ENCODE results near the gene SLC7A8. TPM values are rescaled to one million over a fixed set of nuclear protein-coding genes. Genes with fewer than 3 reads are reported as not detected.
A peak's percentile ranks its signal among the peaks of the same experiment; 100 is the strongest.

Gene SLC7A8
- total RNA-seq, 4 donors from 2014 or later: 26.2 to 41.4 (median 37.5) TPM

DNA sequence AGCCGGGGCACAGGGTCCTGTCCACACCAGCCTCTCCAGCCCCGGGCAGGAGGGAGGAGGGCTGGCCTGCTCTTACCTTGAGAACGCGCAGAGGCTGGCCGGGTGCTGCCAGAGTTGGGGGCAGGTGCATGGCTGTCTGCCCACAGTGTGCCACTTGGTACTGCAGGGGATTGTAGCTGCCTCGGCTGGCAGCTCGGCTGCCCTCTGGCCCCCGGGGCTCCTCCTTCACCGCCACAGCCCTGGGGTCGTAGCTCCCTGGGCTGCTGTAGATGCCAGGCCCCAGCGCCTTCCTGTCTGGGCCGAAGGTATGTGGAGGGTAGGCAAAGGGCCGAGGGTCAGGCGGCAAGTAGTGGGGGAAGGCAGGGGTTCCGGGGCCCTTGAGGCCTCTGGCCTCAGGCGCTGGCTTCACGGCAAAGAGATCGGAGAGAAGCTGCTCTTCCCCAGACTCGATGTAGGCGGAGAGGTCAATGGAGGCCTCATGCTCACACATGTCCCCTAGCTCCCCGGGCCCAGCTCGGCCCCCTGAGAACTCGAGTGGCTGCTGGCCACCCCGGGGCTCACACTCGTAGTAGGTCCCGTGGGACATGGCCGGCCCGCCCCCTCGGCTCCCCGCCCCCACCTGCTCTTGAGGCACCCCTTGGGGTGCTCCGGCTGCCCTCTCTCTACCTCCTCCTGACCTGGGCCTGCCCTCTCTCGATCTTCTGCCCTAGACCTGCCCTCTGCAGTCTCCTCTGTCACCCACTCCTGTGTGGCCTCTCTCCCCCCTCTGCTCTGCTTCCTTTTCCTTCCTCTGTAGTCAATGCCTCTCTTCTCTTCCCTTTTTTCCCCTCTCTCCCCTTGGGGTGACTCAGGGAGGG is 64.7 kb downstream of the SLC7A8 start, which contains the start of gene CEBPE:
Gene CEBPE (minus strand): TSS at position 750 of the 857 bp plus-strand sequence. CDS start 164 bp downstream, at position 586.
- peaks cover 0 to 8% of the 10 kb centered on the region in 2 donors for H3K27me3 ChIP-seq
- TF ChIP-seq EP300 (IDR thresholded peaks at IDR 0.05): no peak
- no peak for TF ChIP-seq POLR2A (IDR thresholded peaks at IDR 0.05)
- TF ChIP-seq, protein P1, sequence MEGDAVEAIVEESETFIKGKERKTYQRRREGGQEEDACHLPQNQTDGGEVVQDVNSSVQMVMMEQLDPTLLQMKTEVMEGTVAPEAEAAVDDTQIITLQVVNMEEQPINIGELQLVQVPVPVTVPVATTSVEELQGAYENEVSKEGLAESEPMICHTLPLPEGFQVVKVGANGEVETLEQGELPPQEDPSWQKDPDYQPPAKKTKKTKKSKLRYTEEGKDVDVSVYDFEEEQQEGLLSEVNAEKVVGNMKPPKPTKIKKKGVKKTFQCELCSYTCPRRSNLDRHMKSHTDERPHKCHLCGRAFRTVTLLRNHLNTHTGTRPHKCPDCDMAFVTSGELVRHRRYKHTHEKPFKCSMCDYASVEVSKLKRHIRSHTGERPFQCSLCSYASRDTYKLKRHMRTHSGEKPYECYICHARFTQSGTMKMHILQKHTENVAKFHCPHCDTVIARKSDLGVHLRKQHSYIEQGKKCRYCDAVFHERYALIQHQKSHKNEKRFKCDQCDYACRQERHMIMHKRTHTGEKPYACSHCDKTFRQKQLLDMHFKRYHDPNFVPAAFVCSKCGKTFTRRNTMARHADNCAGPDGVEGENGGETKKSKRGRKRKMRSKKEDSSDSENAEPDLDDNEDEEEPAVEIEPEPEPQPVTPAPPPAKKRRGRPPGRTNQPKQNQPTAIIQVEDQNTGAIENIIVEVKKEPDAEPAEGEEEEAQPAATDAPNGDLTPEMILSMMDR (IDR thresholded peaks at IDR 0.05): no peak
- H3K9me3 ChIP-seq: no peaks in the 10 kb centered on the region
- no peaks in the 10 kb centered on the region for H3K36me3 ChIP-seq
- 51 to 53% methylated on average over 24 to 31 of the region's 32 CpGs for WGBS, 2 donors
- DNase-seq (ENCODE audit: low spot score in 2 of 2): no peak
- peaks cover 0 to 16% (median 3%) of the 10 kb centered on the region in 4 donors for H3K4me1 ChIP-seq
- peak within 1 kb of the TSS in 1 of 4 donors; percentile 1 for H3K27ac ChIP-seq
- H3K4me3 ChIP-seq: no peak within 1 kb of the TSS

DNA sequence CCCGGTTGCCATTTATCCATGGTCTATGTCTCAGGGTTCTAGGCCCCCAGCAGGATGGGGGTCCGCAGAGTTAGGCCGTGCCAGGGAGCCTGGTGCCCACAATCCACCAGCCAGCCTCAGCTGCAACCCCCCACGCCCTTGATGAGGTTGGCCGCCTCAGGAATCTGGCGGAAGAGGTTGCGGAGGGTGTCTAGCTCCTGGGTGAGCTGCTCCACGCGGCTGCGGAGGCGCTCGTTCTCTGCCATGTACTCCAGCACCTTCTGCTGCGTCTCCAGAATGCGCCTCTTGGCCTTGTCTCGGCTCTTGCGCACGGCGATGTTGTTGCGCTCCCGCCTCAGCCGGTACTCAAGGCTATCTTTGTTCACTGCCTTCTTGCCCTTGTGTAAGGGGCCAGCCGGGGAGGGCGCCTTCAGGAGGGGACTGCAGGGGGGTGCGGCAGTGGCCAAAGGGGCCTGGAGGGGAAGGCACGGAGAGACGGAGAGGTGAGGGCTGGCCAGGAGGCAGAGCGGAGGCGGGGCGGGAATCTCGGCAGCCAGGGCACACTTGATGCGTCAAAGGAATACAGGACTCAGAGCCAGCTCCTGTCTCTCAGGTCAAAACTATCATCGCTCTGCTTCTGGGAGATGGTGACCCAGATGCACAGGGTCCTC is 66.0 kb downstream of the SLC7A8 start:
- Histone ChIP-seq H3K4me1 (peaks cover 0 to 21% (median 3%) of the 10 kb centered on the region in 4 donors), H3K9me3 (no peaks in the 10 kb centered on the region), H3K27me3 (peaks cover 0 to 8% of the 10 kb centered on the region in 2 donors), H3K4me3 (no peak overlapping the region), H3K27ac (no peak overlapping the region), H3K36me3 (no peaks in the 10 kb centered on the region)
- TF ChIP-seq, protein P1 (IDR thresholded peaks at IDR 0.05): no peak
- no peak for TF ChIP-seq EP300 (IDR thresholded peaks at IDR 0.05)
- no peak for TF ChIP-seq POLR2A (IDR thresholded peaks at IDR 0.05)
- 76 to 83% methylated on average over 32 of the region's 32 CpGs for WGBS, 2 donors
- DNase-seq (ENCODE audit: low spot score in 2 of 2): no peak

DNA sequence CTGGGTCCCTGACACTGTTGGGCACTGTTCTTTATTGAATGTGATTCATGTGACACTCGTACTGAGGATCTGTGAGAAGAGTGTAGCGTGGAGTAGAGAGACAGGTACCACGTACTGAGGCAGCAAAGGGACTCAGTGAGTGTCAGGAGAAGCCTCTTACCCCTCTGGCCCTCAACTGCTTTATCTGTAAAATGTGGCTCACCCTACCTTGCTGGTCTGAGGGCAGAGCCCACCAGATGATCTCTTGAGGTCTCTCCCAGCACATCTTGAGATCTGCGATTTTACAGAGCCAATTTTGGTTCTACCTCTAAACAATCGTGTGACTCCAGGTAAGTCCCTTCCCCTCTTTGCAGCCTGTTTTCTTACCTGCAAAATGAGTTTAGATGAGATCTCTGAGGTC is 67.5 kb downstream of the SLC7A8 start:
- no peak for TF ChIP-seq POLR2A (IDR thresholded peaks at IDR 0.05)
- TF ChIP-seq EP300 (IDR thresholded peaks at IDR 0.05): no peak
- TF ChIP-seq, protein P1 (IDR thresholded peaks at IDR 0.05): no peak

DNA sequence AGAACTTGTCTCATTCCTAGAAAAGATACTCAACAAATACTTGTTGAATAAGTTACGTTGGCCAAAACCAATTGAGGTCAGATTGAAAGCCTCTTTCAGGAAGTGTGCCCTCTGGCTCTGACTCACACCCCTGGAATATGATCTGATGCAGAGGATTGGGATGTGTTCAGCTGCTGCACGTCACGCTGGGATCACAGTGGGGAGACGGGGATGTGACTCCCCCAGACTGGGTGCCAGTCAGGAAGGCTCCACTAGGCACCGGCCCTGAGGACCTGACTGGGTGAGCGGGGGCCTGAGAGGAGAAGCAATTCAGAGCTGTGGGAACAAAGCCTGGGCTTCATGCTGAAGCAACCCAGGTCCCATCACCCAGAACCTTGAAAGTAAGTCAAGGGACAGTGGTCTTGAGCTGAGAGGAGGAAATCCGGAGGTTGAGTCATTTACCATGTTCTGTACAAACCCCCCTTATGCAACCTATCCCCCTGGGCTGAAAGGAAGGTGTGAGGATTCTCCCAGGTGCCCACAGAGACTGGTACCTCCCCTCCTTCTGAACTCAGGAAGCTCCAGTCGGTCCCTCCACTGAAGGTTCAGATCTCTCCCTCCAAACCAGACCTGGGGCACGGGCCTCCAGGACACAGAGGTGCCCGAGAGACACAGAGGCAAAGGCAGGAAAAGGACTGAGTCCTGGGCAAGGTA is 68.3 kb downstream of the SLC7A8 start:
- no peak overlapping the region for H3K27ac ChIP-seq
- H3K9me3 ChIP-seq: no peaks in the 10 kb centered on the region
- H3K4me1 ChIP-seq: peaks cover 0 to 13% (median 0%) of the 10 kb centered on the region in 4 donors
- H3K36me3 ChIP-seq: no peaks in the 10 kb centered on the region
- H3K27me3 ChIP-seq: peaks cover 0 to 13% of the 10 kb centered on the region in 2 donors
- no peak for TF ChIP-seq EP300 (IDR thresholded peaks at IDR 0.05)
- 57 to 60% methylated on average over 8 to 10 of the region's 10 CpGs for WGBS, 2 donors
- no peak overlapping the region for H3K4me3 ChIP-seq
- DNase-seq (ENCODE audit: low spot score in 2 of 2): no peak

More for the DNA sequence above, 67.5 kb downstream of the SLC7A8 start:
- H3K27ac ChIP-seq: no peak overlapping the region
- peaks cover 0 to 13% of the 10 kb centered on the region in 2 donors for H3K27me3 ChIP-seq
- DNase-seq (ENCODE audit: low spot score in 2 of 2): no peak
- H3K4me3 ChIP-seq: no peak overlapping the region
- peaks cover 0 to 14% (median under 1%) of the 10 kb centered on the region in 4 donors for H3K4me1 ChIP-seq
- no peaks in the 10 kb centered on the region for H3K9me3 ChIP-seq
- no peaks in the 10 kb centered on the region for H3K36me3 ChIP-seq
- WGBS, 2 donors: 83 to 88% methylated on average over 5 of the region's 5 CpGs

DNA sequence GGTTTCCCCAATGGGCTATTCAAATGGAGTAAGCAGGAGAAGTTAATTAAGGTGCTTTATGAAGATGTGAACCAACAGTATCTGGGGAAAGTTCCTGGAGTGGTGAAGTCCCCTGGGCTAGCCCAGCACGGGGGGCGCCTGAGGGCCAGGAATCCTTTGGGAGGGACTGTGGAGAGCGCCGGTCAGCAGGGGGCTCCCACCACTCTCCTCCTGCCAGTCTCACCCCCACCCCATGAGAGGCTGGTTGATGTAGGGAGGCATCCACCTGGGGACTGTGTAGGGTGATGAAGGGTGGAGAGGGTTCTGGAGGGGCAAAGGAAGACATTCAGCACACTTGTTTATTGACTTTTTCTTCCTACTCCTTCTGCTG is 68.8 kb downstream of the SLC7A8 start:
- Histone ChIP-seq H3K4me3 (no peak overlapping the region), H3K27me3 (peaks cover 0 to 13% of the 10 kb centered on the region in 2 donors), H3K9me3 (no peaks in the 10 kb centered on the region), H3K27ac (peak overlapping the region in 1 of 4 donors; percentile 36), H3K36me3 (no peaks in the 10 kb centered on the region), H3K4me1 (peaks cover 0 to 13% (median 0%) of the 10 kb centered on the region in 4 donors)
- no peak for TF ChIP-seq EP300 (IDR thresholded peaks at IDR 0.05)
- TF ChIP-seq, protein P1 (IDR thresholded peaks at IDR 0.05): no peak
- no peak for TF ChIP-seq POLR2A (IDR thresholded peaks at IDR 0.05)
- no peak for DNase-seq (ENCODE audit: low spot score in 2 of 2)
- 63 to 65% methylated on average over 4 of the region's 4 CpGs for WGBS, 2 donors

All from tibial nerve (tissue), 4 donors.